NCI-H2171 treated with DMSO at 0.1 percent for 48 hours (cell line): Measurements from ENCODE around the gene TRIM45.
A peak's percentile ranks its signal among the peaks of the same experiment; 100 is the strongest.
"Not testable (repeated sequence)": the region's sequence is repeated elsewhere in the genome, so short reads cannot be mapped to it uniquely, and the experiment has no call there.

Experiments
- DNase-seq: peaks from one replicate; lab custom pipeline; 2025; lab: John Stamatoyannopoulos, UW

Gene TRIM45

GRCh38 chr1:117135329-117135728 is 13.8 kb upstream of the TRIM45 start:
- DNase-seq: no peak

- DNase-seq: no peak
Measured at GRCh38 chr1:117130526-117130925, 9.0 kb upstream of the TRIM45 start.

- peak; percentile 82 for DNase-seq
Measured at GRCh38 chr1:117128323-117129079, 7.0 kb upstream of the TRIM45 start.

GRCh38 chr1:117127795-117128194 is 6.2 kb upstream of the TRIM45 start:
- no peak for DNase-seq

GRCh38 chr1:117124661-117125060 is 3.1 kb upstream of the TRIM45 start:
- no peak for DNase-seq

GRCh38 chr1:117123274-117123673 is 1.7 kb upstream of the TRIM45 start:
- no peak for DNase-seq

GRCh38 chr1:117122330-117123025 is 929 bp upstream of the TRIM45 start:
- peak; percentile 15 for DNase-seq

GRCh38 chr1:117120774-117121588 is 568 bp downstream of the TRIM45 start:
- DNase-seq: peak; percentile 78

- not testable (repeated sequence) for DNase-seq
Measured at GRCh38 chr1:117119144-117119543, 2.4 kb downstream of the TRIM45 start.

- no peak for DNase-seq
Measured at GRCh38 chr1:117118137-117118536, 3.4 kb downstream of the TRIM45 start.

GRCh38 chr1:117117697-117118096 is 3.9 kb downstream of the TRIM45 start:
- DNase-seq: no peak

- no peak for DNase-seq
Measured at GRCh38 chr1:117116784-117117130, 4.8 kb downstream of the TRIM45 start.

- DNase-seq: no peak
Measured at GRCh38 chr1:117116090-117116783, 5.3 kb downstream of the TRIM45 start.

GRCh38 chr1:117114877-117115276 is 6.7 kb downstream of the TRIM45 start:
- DNase-seq: peak; percentile 56

GRCh38 chr1:117113199-117113598 is 8.3 kb downstream of the TRIM45 start:
- DNase-seq: no peak

- DNase-seq: no peak
Measured at GRCh38 chr1:117112047-117112717, 9.4 kb downstream of the TRIM45 start.

GRCh38 chr1:117110774-117111173 is 10.8 kb downstream of the TRIM45 start:
- no peak for DNase-seq

- no peak for DNase-seq
Measured at GRCh38 chr1:117107364-117107763, 14.2 kb downstream of the TRIM45 start.

GRCh38 chr1:117106478-117106877 is 15.1 kb downstream of the TRIM45 start:
- DNase-seq: no peak

GRCh38 chr1:117105722-117106121 is 15.8 kb downstream of the TRIM45 start:
- DNase-seq: no peak

GRCh38 chr1:117104986-117105385 is 16.6 kb downstream of the TRIM45 start:
- DNase-seq: no peak

GRCh38 chr1:117101858-117102257 is 19.7 kb downstream of the TRIM45 start:
- DNase-seq: not testable (repeated sequence)
